DMS114 treated with DMSO at 0.1 percent for 48 hours (cell line): ENCODE data around the gene STAT3.

Experiments used
- DNase-seq: peaks from one replicate; lab custom pipeline; 2025; ENCODE audit not compliant: unreplicated experiment; lab: John Stamatoyannopoulos, UW

STAT3 gene

GRCh38 chr17:42354956-42355843 is 33.0 kb downstream of the STAT3 start:
- DNase-seq: no peak

GRCh38 chr17:42348104-42348503 is 40.1 kb downstream of the STAT3 start:
- DNase-seq: no peak

GRCh38 chr17:42347606-42348005 is 40.6 kb downstream of the STAT3 start:
- DNase-seq: no peak

DNA sequence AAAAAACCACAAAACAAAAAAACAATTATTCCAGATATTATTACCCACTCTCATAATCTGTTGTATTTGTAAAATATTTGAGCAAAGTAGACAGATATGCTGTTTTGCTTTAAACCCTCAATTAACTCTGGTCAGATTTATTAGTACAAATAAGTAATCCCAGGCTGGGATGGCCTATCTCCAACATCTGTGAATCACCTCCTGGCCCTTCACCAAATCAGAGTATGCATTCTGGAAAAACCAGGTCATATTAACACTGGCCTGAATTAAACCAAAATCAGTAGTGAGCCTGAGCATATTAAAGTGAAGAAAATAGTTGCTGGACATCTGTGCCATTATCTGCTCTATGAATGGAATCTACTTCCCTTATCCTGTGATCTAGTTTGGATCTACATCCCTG is 41.0 kb downstream of the STAT3 start:
- no peak for DNase-seq

- no peak for DNase-seq
Measured at GRCh38 chr17:42346481-42346880, 41.8 kb downstream of the STAT3 start.

DNA sequence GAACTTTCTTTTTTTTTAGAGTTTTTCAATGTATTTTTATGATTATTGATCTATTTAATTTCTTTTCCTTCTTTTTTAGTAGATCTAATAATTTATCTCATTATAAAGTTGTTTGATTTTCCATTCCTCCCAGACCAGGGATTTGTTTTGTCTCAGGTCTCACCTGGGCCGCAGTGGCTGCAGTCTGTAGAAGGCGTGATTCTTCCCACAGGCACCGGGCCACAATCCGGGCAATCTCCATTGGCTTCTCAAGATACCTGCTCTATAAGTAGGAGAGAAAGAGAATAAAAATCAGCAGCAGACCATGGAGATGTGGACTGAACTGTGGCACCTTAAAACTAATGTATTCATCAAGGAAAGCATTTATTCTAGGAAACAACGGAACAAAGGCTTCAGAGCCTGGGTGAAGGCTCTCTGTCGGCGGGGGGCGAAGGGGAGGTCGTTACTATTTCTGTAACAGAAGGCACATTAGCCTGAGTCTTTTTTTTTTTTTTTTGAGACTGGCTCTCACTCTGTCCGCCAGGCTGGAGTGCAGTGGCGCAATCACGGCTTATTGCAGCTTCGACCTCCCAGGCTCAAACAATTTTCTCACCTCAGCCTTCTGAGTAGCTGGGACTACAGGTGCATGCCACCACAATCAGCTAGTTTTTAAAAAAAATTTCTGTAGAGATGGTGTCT is 42.7 kb downstream of the STAT3 start:
- no peak for DNase-seq

DNA sequence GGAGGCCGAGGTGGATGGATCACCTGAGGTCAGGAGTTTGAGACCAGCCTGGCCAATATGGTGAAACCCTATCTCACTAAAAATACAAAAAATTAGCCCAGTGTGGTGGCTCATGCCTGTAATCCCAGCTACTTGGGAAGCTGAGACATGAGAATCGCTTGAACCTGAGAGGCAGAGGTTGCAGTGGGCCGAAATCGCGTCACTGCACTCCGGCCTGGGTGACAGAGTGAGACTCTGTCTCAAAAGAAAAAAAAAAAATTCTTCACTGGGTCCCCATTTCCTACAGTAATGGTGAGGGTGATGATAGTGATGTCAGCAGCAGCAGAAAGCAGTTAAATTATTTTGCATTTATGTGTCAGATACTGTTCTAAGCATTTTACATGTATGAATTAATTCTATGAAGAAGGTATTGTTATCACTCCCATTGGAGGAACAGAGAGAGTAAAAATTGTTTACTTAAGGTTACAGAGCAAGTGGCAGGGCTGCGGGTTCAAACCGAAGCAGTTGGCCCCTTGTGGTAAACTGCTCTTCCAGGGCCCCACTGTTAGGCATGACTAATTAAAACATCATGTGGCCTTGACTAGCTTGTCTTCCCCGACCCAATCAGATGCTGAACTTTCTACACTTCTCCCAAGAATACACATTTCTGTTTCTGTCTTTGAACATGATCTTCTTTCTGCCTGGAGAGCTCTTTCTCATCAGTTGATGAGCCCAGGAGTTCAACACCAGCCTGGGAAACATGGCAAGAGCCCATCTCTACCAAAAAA is 45.8 kb downstream of the STAT3 start:
- DNase-seq: no peak

DNA sequence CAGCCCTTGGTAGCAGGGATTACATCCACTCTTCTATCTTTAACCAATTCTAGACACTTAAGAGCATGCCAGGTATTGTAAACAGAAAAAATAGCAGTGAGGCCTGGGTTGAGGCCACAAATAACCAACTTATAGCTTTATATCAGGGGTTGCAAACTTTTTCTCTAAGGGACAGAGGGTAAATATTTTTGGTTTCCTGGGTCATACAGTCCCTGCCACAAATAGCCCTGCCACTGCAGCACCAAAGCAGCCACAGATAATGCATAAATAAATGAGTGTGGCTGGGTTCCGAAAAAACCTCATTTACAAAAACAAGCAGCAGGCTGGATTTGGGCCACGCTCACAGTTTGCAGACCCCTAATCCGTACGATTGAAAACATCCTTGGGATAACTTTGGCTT is 46.7 kb downstream of the STAT3 start:
- DNase-seq: no peak

DNA sequence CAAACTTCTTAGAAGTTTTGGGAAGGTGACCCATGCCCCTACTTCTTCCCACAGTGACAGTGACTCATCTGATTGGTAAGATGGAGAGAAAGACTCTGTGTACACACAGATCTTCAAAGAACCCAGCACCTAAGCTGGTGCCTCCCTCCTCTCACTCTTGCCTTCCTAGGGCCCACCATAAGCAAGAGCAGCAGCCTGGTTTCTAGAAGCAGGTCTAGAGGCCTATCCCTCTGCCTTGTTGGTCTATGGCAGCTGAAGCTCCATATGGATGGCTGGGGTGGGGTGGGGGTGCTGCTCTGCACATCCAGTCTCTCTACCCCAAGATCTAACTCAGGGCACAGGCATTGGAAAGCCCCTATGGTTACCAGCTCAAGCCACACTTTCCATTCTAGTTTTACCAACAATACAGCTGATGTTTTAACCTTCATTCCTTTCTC is 47.5 kb downstream of the STAT3 start:
- no peak for DNase-seq

DNA sequence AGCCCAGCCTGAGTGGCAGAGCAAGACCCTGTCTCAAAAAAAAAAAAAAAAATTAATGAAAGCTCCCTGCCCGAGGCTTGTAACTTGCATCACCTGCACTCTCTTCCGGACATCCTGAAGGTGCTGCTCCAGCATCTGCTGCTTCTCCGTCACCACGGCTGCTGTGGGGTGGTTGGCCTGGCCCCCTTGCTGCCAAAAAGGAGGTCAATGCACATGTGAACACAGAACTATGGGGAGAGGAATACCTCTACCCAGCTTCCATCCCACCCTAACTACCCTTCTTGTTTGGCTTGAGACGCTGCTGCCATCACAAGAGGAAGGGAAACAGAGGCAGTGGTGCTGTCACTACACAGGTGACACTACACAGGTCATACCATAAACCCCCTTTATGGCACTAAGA is 49.0 kb downstream of the STAT3 start:
- DNase-seq: no peak

DNA sequence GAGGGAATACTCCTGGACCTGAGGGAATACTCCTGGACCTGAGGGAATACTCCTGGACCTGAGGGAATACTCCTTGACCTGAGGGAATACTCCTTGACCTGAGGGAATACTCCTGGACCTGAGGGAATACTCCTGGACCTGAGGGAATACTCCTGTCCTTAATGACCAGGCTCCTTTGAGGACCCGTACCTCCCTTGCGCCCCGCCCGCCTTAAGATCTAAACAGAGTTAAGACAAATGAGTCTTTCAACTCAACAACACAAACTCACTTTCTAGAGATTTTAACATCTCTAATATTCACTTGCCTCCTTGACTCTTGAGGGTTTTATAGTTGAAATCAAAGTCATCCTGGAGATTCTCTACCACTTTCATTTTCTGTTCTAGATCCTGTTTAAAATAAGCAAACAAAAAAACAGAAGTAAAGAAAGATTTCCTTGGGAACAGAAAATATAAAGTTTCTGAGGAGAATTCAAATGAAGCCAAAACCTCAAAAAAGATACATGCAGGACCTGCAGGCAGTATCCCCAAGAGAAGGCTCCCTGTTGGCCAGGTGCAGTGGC is 49.7 kb downstream of the STAT3 start:
- no peak for DNase-seq

- no peak for DNase-seq
Measured at GRCh38 chr17:42337442-42337841, 50.8 kb downstream of the STAT3 start.

DNA sequence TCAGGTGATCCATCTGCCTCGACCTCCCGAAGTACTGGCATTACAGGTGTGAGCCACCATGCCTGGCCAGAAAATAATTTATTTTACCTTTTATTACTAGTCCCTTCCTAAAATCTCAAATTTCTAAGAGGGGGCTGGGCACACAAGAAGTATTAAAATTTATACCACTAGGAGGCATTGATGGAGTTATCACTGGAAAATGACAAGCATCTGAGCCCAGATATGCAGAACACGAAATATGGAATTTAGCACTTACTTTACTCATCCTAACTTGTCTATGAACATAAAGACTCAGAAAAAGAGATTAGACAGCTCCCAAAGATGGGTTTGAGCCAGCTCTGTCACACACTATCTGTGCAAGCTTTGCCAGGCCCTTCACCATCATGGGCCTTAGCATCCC is 53.6 kb downstream of the STAT3 start:
- no peak for DNase-seq

DNA sequence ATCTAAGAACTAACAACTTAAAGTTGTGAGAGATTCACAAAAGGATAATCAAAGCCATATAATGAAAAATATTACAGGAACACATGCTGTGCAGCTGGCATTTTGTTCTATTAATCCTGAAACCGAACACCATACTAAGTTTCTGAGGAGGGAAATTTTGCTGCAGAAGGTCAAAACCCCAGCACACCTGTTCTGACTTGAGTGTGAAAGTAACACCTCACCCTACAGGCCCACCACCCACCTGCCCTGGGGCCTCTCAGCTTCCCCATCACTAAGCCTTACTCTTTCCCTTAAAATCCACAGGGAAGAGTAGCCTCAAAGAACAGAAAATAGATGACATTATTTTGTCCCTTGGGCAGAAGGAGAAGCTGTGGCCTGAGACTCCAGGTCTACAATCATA is 55.2 kb downstream of the STAT3 start:
- DNase-seq: no peak

DNA sequence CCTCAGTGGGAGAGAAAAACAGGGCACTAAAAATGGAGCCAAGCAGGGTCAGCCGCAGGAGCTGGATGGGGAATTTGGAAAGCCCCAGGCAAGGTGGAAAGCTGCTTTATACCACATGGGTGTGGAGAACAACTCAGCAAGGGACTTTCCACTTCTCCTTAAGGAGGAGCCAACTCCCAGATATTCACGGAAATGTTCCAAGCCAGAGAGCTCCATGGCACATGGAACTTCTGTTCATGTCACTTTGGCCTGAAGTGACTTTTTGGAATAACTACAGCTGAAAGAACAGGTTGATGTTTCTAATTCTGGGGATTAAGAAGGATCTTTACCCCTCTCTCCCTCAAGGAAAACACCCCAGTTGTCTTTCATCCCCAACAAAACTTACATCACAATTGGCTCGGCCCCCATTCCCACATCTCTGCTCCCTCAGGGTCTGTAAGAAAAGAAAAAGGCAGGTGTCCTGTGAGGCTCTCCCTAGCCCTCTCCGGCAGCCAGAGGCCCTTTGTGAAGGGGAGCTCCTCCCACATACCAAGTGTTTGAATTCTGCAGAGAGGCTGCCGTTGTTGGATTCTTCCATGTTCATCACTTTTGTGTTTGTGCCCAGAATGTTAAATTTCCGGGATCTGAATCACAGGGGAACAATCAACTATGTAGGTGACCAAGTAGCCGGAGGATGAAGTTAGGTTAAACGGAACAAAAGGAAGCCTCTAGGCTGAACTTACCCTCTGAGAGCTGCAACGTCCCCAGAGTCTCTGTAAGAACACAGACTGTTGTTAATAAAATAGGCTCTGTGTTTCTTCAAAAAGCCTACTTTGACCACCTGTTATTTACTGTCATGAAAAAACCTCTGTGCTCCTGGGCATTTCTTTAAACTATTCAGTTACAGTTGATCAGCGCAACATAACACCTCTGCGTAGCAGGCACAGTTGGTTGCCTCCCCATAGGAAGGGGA is 58.9 kb downstream of the STAT3 start:
- DNase-seq: no peak

- no peak for DNase-seq
Measured at GRCh38 chr17:42325026-42325425, 63.2 kb downstream of the STAT3 start.

GRCh38 chr17:42323268-42323773 is 64.9 kb downstream of the STAT3 start:
- DNase-seq: no peak

GRCh38 chr17:42322382-42323267 is 65.6 kb downstream of the STAT3 start:
- peak; percentile 84 for DNase-seq

GRCh38 chr17:42321555-42321954 is 66.7 kb downstream of the STAT3 start:
- no peak for DNase-seq
